Measurements from ENCODE around the gene SGSM2. TPM values are rescaled to one million over a fixed set of nuclear protein-coding genes. Genes with fewer than 3 reads are reported as not detected.

The SGSM2 gene
- total RNA-seq, 1 donor from 2014 or later = 127 TPM

GRCh38 chr17:2406903-2407790, 69.8 kb downstream of the SGSM2 start:
- Mint-ChIP-seq H3K27ac (peak overlapping the region; percentile 84), H3K4me1 (ENCODE audit: low read depth) (peaks cover 16% of the 10 kb centered on the region), H3K27me3 (no peaks in the 10 kb centered on the region), H3K36me3 (ENCODE audit: insufficient read depth) (peaks cover 4% of the 10 kb centered on the region), H3K9me3 (ENCODE audit: low read depth) (no peaks in the 10 kb centered on the region), H3K4me3 (ENCODE audit: low read depth) (no peak overlapping the region)
- DNase-seq (ENCODE audit: low spot score, unreplicated experiment) = no peak
- TF ChIP-seq CTCF (IDR thresholded peaks at IDR 0.05; ENCODE audit: unreplicated experiment) = no peak

- TF ChIP-seq CTCF (IDR thresholded peaks at IDR 0.05; ENCODE audit: unreplicated experiment) = no peak
- peak overlapping the region; percentile 72 for H3K27ac Mint-ChIP-seq
- DNase-seq (ENCODE audit: low spot score, unreplicated experiment) = no peak
- H3K27me3 Mint-ChIP-seq = no peaks in the 10 kb centered on the region
- H3K9me3 Mint-ChIP-seq (ENCODE audit: low read depth) = no peaks in the 10 kb centered on the region
- H3K4me3 Mint-ChIP-seq (ENCODE audit: low read depth) = no peak overlapping the region
- peaks cover 9% of the 10 kb centered on the region for H3K36me3 Mint-ChIP-seq (ENCODE audit: insufficient read depth)
- H3K4me1 Mint-ChIP-seq (ENCODE audit: low read depth) = peaks cover 8% of the 10 kb centered on the region
These were observed 73.7 kb downstream of the SGSM2 start for GRCh38 chr17:2410951-2411350.

- H3K27me3 Mint-ChIP-seq = no peaks in the 10 kb centered on the region
- H3K27ac Mint-ChIP-seq = no peak overlapping the region
- H3K9me3 Mint-ChIP-seq (ENCODE audit: low read depth) = no peaks in the 10 kb centered on the region
- no peak overlapping the region for H3K4me3 Mint-ChIP-seq (ENCODE audit: low read depth)
- H3K4me1 Mint-ChIP-seq (ENCODE audit: low read depth) = no peaks in the 10 kb centered on the region
- no peak for TF ChIP-seq CTCF (IDR thresholded peaks at IDR 0.05; ENCODE audit: unreplicated experiment)
- no peak for DNase-seq (ENCODE audit: low spot score, unreplicated experiment)
- peaks cover 9% of the 10 kb centered on the region for H3K36me3 Mint-ChIP-seq (ENCODE audit: insufficient read depth)
These were observed 75.3 kb downstream of the SGSM2 start for GRCh38 chr17:2412561-2413021.

DNA sequence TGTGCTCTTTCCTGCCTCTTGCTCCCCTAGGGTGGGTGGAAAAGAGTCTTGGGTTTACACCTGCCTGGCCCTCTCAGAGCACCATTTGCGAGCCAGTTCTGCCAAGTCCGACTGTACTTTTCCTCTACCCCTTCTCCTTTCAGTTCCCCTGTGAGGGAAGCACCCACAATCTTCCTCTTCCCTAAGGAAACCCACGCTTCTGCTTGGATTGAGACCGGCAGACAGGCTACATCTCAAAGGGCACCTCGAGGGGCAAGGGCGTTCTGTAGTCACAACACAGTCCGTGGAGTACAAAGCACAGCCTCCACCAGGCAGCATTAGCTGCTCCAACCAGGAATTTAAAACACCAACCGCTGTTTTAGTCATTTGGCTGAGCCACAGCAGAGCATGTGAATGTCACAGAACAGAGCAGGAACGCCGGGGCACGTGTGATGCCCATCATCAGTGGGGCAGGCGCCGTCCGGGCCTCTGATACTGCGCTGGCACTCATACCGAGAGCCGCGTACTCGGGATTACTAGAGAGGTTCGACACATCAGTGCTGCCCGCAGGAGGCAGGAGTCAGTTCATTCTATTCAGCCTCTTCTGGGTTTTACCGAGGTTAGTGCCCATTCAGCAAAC, 77.3 kb downstream of the SGSM2 start:
- no peak overlapping the region for H3K4me3 Mint-ChIP-seq (ENCODE audit: low read depth)
- no peaks in the 10 kb centered on the region for H3K9me3 Mint-ChIP-seq (ENCODE audit: low read depth)
- no peak for TF ChIP-seq CTCF (IDR thresholded peaks at IDR 0.05; ENCODE audit: unreplicated experiment)

DNA sequence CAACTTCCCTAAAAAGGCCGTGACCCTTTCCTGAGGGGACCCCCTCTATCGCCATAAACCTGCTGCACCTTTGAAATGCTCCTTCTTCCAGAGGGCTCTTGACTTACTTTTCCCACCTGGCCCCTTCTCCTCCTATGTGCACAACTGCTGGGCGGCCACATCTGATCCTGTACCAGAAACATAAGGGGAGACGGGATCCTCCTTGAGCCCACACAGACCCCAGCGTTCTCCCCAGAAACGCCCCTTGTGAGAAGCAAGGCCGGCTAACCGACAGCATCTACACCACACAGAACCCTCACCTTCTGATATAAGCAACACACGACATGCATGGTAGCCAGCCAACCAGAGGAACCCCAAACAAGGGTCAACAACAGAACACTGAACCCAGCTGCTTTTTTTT, 77.8 kb downstream of the SGSM2 start:
- H3K36me3 Mint-ChIP-seq (ENCODE audit: insufficient read depth) = peaks cover 10% of the 10 kb centered on the region
- H3K4me3 Mint-ChIP-seq (ENCODE audit: low read depth) = no peak overlapping the region
- TF ChIP-seq CTCF (IDR thresholded peaks at IDR 0.05; ENCODE audit: unreplicated experiment) = no peak
- DNase-seq (ENCODE audit: low spot score, unreplicated experiment) = no peak
- no peaks in the 10 kb centered on the region for H3K4me1 Mint-ChIP-seq (ENCODE audit: low read depth)
- no peaks in the 10 kb centered on the region for H3K9me3 Mint-ChIP-seq (ENCODE audit: low read depth)
- H3K27ac Mint-ChIP-seq = no peak overlapping the region
- no peaks in the 10 kb centered on the region for H3K27me3 Mint-ChIP-seq

More for the DNA sequence above, 77.3 kb downstream of the SGSM2 start:
- no peaks in the 10 kb centered on the region for H3K27me3 Mint-ChIP-seq
- H3K27ac Mint-ChIP-seq = no peak overlapping the region
- peaks cover 10% of the 10 kb centered on the region for H3K36me3 Mint-ChIP-seq (ENCODE audit: insufficient read depth)
- no peaks in the 10 kb centered on the region for H3K4me1 Mint-ChIP-seq (ENCODE audit: low read depth)
- no peak for DNase-seq (ENCODE audit: low spot score, unreplicated experiment)
